HEK293 (cell line): ENCODE measurements around the gene ZNF462.

Experiments used
- GFI1B ChIP-seq: fragments of 450-650 bp; formaldehyde crosslinking; IDR thresholded peaks from 2 replicates; pipeline ENCODE4 v1.5.1; 2016; ENCODE audit warnings: missing biosample characterization, missing genetic modification characterization
- OSR2 ChIP-seq: fragments of 450-650 bp; formaldehyde crosslinking; IDR thresholded peaks from 2 replicates; pipeline ENCODE4 v1.5.1; 2016; ENCODE audit warnings: missing biosample characterization, missing genetic modification characterization
- SP2 ChIP-seq: fragments of 450-650 bp; formaldehyde crosslinking; IDR thresholded peaks from 2 replicates; pipeline ENCODE4 v1.5.1; 2016; ENCODE audit warnings: missing biosample characterization, missing genetic modification characterization
- ZFP41 ChIP-seq: fragments of 450-650 bp; formaldehyde crosslinking; IDR thresholded peaks from 2 replicates; pipeline ENCODE4 v1.5.1; 2016; ENCODE audit warnings: missing biosample characterization, missing genetic modification characterization, borderline replicate concordance
- ZNF366 ChIP-seq: fragments of 450-650 bp; formaldehyde crosslinking; conservative IDR thresholded peaks from 2 replicates; pipeline ENCODE4 v1.5.1; 2016; ENCODE audit warnings: missing biosample characterization, missing genetic modification characterization
- ZNF501 ChIP-seq: fragments of 450-650 bp; formaldehyde crosslinking; IDR thresholded peaks from 2 replicates; pipeline ENCODE4 v1.5.1; 2016; ENCODE audit warnings: missing biosample characterization, missing genetic modification characterization
- ZNF776 ChIP-seq: fragments of 450-650 bp; formaldehyde crosslinking; IDR thresholded peaks from 2 replicates; pipeline ENCODE4 v1.5.0; 2017; ENCODE audit warnings: missing biosample characterization, missing genetic modification characterization, borderline replicate concordance
- TF ChIP-seq, protein P1 (sequence below): IDR thresholded peaks from 2 replicates; pipeline ENCODE4 v1.6.1; 2011; ENCODE audit warnings: mild to moderate bottlenecking, low read depth, low read length, borderline replicate concordance
- TF ChIP-seq, protein P2 (sequence below): fragments of 450-650 bp; formaldehyde crosslinking; IDR thresholded peaks from 2 replicates; pipeline ENCODE4 v1.5.1; 2016; ENCODE audit warnings: missing biosample characterization, missing genetic modification characterization
- TF ChIP-seq, protein P3 (sequence below): fragments of 450-650 bp; formaldehyde crosslinking; conservative IDR thresholded peaks from 2 replicates; pipeline ENCODE4 v1.5.1; 2016; ENCODE audit warnings: low read depth, missing biosample characterization, missing genetic modification characterization

DNA sequence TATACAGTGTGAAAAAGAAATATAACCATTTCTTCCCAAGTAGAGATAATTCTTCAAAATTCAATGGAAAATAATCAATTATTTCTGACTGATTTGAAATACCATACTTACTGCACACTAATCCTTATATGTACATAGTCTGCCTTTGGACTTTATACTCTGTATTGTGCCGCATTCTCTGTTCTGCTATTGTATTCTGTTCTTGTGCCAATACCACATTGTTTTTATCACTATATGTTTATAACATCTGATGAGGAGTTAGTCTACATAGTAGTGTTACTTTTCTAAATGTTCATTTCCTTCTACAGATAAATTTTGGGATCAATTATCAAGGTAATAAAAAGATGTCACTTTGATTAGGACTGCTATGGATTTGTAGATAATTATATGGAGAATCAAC, 16.7 kb upstream of the ZNF462 start:
- TF ChIP-seq, protein P1, sequence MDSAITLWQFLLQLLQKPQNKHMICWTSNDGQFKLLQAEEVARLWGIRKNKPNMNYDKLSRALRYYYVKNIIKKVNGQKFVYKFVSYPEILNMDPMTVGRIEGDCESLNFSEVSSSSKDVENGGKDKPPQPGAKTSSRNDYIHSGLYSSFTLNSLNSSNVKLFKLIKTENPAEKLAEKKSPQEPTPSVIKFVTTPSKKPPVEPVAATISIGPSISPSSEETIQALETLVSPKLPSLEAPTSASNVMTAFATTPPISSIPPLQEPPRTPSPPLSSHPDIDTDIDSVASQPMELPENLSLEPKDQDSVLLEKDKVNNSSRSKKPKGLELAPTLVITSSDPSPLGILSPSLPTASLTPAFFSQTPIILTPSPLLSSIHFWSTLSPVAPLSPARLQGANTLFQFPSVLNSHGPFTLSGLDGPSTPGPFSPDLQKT, result no peak
- TF ChIP-seq, protein P2, sequence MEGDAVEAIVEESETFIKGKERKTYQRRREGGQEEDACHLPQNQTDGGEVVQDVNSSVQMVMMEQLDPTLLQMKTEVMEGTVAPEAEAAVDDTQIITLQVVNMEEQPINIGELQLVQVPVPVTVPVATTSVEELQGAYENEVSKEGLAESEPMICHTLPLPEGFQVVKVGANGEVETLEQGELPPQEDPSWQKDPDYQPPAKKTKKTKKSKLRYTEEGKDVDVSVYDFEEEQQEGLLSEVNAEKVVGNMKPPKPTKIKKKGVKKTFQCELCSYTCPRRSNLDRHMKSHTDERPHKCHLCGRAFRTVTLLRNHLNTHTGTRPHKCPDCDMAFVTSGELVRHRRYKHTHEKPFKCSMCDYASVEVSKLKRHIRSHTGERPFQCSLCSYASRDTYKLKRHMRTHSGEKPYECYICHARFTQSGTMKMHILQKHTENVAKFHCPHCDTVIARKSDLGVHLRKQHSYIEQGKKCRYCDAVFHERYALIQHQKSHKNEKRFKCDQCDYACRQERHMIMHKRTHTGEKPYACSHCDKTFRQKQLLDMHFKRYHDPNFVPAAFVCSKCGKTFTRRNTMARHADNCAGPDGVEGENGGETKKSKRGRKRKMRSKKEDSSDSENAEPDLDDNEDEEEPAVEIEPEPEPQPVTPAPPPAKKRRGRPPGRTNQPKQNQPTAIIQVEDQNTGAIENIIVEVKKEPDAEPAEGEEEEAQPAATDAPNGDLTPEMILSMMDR (tag by site-specific recombination), result no peak
- TF ChIP-seq OSR2 (tag by site-specific recombination) (no peak), SP2 (no peak), GFI1B (tag by site-specific recombination) (no peak), ZNF501 (tag by site-specific recombination) (no peak), ZNF366 (tag by site-specific recombination) (no peak), ZNF776 (no peak), ZFP41 (tag by site-specific recombination) (no peak)
- TF ChIP-seq, protein P3, sequence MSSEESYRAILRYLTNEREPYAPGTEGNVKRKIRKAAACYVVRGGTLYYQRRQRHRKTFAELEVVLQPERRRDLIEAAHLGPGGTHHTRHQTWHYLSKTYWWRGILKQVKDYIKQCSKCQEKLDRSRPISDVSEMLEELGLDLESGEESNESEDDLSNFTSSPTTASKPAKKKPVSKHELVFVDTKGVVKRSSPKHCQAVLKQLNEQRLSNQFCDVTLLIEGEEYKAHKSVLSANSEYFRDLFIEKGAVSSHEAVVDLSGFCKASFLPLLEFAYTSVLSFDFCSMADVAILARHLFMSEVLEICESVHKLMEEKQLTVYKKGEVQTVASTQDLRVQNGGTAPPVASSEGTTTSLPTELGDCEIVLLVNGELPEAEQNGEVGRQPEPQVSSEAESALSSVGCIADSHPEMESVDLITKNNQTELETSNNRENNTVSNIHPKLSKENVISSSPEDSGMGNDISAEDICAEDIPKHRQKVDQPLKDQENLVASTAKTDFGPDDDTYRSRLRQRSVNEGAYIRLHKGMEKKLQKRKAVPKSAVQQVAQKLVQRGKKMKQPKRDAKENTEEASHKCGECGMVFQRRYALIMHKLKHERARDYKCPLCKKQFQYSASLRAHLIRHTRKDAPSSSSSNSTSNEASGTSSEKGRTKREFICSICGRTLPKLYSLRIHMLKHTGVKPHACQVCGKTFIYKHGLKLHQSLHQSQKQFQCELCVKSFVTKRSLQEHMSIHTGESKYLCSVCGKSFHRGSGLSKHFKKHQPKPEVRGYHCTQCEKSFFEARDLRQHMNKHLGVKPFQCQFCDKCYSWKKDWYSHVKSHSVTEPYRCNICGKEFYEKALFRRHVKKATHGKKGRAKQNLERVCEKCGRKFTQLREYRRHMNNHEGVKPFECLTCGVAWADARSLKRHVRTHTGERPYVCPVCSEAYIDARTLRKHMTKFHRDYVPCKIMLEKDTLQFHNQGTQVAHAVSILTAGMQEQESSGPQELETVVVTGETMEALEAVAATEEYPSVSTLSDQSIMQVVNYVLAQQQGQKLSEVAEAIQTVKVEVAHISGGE (tag by site-specific recombination), result no peak
